Endometrial microvascular endothelial cells (primary cell): ENCODE results near the gene REXO1. TPM values are rescaled to one million over a fixed set of nuclear protein-coding genes. Genes with fewer than 3 reads are reported as not detected.

Experiments used
- in situ Hi-C: cut with HindIII; loops from 2 replicates; pipeline ENCODE4 v1.10.0; 2017; ENCODE audit warnings: low sequenced_read_pairs, low pct_unique_long_range_greater_than_20kb; ENCODE audit errors: inconsistent ontology term
- total RNA-seq: library from RNA; depleted of rRNA; stranded (reverse); fragments of >200 nt; gene quantifications from one replicate; pipeline ENCODE4 v1.2.3, GENCODE V29; 2015; ENCODE audit errors: inconsistent ontology term

The REXO1 gene
- total RNA-seq, 1 donor from 2014 or later: 15.7 TPM

DNA sequence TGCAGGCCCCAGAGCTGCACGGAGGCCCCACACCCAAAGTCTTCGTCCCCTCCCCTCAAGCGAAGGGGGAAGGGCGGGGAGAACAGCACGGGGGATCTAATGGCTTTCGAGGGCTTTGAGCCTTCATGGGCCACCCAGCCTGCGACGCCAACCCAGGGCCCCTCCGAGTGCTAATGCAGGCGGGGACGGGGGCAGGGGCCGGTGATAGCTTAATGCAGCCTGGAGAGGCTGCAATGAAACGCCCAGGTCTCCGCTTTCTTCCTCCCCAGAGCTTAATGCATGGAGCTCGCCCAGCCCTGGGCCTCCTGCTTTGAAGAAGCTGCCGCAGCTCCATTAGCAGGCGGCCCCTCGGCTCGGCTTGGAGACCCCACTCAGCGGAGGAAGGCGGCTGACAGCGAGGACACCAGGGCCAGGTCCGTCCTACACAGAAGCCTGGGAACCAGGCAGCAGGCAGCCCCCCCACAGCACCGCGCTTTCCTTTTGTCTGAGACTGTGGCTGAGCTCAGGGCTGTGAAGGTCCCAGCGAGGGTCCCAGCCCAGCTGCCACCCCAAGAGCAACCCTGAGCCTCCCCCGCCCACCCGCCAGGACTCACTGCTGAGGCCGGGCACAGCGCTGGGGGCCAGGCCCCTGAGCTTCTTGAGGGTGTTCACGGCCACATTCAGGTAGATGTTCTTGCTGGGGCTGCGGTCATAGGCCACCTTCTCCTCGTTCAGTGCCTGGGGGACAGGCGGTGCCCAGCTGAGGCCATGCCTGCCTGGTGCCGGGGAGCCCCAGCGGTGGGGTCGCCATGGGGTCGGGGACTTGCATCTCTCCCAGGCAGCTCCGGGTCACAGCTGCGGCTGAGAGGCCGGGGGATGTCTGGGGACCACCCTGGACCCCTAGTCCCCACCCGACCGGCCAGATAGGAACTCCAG lies 28.7 kb downstream of the REXO1 start:
- in situ Hi-C loops: no loop called here

DNA sequence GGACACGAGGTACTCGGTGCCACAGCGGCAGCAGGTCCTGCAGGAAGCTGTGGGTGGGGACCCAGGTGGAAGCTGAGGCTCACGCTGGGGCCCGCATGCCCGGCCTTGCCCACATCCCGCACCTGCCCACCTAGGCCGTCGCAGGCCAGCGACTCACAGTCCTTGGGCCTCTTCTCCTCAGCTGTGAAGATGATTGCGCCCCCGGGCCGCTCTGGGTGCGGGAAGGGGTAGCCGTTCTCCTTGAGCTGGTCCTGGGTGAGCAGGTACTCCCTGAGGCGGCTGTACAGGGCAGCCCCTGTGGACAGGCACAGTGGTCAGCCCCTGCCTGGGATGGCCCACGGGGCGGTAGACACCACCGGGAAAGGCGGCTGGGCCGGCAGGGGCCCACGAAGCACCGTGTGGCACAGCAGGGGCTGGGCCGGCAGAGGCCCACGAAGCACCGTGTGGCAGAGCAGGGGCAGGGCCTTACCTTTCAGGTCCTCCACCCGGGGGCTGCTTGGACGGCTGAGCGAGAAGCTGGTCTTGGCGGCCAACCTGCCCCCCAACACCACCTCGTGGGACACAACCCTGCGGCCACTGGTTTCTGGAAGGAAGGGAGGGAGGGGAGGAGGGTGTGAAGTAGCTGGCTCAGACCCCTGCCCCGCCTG lies 29.6 kb downstream of the REXO1 start:
- in situ Hi-C loops: no loop called here

DNA sequence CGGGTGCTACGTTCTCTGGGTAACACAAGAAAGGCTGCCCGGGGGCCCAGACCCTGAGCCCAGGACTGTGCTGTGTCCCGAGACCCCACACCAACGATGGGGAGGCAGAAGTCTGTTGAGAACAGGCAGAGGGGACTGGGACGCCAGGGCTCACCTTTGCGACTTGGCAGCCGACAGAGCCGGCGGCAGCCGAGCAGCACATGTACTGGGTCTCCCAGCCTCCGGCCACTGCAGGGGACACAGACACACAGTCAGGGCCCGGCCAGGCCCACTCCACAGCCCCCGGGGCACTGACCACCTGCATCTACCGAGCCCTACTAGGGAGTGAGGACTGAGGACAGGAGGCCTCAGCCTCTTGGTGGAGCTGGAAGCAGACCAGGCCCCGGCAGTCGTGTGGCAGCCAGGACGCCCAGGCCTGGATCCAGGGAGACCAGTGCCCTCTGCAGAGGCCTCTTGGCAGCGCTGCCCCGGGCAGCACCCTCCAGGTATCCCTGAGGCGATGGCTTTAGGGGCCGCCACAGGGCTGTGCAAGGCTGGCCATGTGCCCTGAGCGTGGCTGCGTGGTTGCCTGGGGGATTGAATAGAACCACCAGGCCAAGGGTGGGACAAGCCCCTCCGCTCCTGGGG lies 30.6 kb downstream of the REXO1 start:
- in situ Hi-C loops: no loop called here

DNA sequence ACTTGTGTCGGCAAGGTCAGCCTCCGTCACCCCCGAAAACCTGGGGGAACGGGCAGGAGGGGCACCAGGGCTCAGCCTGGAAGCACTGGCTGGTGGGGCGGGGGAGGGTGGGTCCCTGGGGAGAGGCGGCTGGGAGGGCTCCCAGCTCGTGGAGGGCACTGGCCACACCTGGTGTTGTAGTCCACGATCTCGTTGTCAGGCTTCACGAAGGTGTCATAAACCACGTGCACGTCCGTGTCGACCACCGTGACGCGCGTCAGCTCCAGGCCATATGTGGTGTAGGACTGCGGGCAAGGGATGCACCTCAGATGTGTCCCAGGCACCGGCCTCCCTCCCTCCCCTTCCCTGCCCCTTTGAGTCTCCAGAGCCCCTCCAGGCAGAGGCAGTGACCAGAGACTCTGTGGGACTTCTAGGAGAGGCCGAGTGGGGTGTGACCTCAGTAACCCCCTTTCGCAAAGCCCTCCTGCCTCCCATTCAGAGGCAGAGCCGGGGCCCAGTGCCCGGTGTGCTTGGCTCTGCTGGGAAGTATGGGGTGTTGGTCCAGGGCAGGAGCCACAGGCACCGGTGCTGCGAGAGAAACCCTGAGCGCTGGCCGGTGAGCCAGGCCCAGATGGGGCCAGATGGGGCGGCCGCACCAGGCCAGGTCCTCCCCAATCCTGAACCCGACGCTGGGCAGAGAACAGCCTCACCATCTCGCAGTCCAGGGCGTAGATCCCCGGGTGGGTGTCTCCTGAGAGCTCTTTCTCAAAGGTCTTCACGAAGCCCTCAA lies 31.6 kb downstream of the REXO1 start:
- in situ Hi-C loops: no loop called here

DNA sequence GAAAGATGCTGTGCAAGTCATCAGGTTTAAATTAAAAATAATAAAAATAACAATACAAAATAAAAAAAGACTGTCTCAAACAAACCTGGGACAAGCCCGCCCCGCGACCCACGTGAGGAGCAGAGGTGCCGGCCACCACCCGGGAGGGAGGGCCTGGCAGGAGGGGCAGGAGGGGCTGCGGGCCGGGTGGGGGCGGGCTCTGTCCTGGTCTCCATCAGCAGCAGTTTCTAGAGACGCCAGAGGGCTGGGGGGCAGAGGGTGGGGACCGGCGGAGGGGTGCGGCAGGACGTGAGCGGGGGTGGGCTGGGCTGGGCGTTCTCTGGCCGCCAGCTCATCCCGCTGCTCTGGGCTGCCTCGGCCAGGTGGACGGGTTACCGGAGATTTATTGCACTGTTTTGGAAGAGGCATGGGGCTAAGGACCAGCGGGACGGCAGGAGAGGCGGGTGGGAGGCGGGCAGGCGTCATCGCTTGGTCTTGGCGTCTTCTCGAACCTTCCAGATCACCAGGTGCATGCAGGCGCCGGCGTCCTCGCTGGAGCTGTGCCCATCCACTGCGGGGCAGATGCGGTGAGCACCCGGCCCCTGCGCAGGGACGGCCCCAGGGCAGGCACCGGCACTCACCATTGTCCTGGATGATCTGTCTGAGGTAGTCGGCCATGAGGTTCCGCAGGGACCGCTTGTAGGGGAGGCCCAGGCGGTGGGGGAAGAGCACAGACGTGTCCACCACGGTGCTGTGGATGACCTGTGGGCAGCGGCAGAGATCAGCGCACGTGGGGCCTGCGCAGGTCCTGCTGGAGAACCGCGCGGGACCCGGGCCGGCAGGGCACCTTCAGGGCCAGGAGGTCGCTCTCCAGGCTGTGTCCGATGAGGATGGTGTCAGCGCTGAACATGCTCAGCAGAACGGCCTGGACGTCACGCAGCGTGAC lies 32.4 kb downstream of the REXO1 start:
- in situ Hi-C loops: no loop called here

DNA sequence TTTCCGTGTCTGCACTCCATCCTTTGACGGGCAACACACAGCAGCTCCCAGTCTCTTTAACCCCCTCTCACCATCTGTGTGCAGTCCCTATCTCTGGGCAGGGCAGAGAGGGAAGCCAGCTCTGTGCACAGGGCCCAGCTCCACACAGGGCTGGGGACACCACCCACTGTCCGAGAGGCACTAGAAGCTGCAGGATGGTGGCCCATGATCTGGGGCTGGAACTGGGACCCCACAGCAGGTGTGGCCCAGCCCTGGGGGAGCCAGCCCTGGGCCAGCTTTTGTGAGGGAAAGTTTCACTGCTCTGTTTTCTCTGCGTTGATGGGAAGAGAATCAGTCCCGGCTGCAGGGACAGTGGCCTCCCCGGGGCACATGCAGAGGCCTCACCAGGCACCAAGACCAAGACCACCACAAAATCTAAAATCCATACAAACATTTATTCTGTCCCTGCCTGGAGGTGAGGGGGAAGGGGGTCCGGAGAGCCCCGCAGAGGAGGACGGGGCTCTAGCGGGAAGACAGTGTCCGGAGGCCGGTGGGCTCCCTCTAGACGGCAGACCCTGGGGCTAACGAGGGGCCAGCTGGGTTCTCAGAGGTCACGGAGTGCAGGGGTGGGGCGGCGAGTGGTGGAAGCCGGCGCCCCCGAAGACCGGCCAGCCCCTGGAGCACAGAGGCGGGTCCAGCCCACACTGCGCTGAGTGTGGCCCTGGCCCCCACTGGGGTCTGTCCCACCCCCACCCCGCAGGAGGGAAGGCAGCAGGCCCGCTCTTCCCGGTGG lies 33.3 kb downstream of the REXO1 start:
- in situ Hi-C loops: no loop called here

DNA sequence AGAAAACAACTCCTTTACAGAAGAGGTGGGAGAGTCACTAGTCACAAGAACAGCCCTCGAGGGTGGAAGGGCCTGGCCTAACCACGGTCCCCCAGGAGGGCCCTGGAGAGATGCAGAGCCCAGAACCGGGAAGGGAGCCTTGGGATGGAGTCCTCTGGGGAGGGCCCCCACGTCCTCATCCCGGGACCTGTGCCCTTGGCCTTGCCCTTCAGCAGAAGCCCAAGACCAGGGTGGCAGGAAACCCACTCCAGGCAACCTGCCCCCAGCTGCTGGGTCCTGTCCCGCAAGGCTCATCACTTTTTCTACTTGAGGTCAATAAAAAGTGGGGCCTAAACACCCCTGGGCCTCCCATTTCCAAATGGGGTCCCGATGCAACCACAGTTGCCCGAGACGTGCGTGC lies 33.9 kb downstream of the REXO1 start:
- in situ Hi-C loops: no loop called here

DNA sequence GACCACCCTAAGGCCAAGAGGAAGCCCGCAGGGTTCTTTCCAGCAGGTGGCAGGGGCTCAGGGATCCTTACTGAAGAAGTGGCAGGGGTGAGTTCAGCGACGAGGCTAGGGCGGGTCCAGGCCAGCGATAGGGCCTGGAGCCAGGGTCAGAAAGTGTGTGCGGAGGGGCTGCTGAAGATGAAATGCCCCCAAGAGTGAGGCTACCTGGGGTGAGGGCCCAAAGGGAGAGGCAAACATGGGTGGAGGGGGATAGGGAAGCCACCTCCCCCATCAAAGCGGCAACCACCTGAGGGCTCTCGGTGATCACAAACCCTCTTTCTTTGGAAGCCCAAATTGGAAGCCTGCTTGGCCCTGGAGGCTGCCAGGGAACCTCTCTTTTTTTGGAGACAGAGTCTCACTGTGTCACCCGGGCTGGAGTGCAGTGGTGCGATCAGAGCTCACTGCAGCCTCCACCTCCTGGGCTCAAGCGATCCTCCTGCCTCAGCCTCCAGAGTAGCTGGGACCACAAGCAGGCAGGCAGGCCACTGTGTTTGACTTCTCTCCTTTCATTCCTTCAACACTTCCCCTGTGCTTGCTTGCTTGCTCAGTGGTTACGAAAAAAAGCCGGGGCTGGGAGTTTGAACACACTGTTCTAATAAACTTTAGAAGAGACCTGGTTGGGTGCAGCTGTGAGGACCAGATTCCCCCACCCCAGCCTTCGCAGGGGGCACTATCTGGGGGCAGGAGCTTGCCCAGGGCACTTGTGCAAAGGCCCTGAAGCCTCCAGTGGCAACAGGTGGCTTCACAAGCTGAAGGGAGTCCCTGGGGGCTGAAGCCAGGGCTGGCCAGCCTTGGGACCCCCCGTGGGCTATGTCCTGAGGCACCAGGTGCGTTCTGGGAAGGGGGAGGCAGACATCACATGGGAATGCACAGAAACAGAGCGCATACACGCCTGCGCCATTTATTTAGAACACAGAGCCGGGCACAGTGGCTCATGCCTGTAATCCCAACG lies 34.8 kb downstream of the REXO1 start:
- in situ Hi-C loops: no loop called here

DNA sequence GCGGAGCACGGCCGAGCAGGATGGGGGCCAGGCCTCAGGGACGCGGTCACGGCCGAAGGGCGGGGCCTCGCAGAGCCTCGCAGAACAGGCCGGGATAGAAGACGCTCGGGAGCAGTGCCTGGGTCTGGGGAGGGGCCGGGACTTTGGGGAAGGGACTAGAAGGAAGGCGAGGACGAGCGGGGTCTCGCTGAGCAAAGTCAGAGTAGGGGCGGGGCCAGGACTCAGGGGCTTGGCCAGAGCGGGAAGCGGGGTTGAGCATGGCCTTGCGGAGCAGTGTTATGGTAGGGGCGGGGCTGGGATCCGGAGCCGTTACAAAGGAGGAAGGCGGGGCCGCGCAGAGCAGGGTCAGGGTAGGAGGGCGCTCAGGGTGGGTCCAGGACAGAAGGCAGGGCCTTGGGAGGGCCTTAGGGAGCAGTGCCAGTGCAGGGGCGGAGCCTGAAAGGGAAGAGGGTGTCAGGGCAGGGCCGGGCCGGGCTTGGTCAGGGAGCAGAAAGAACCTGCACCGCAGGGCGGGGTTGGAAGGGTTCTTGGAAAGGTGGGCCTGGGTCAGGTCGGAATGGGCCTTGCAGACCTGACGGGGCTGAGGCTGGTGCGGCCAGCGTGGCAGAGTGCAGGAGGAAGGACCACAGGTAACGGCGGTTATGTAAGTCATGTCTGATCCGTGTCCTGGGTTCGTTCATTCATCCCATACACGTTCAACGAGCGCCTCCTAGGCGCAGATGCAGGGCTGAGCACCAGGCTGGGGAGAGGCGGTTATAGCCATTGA lies 35.7 kb downstream of the REXO1 start:
- in situ Hi-C loops: no loop called here

DNA sequence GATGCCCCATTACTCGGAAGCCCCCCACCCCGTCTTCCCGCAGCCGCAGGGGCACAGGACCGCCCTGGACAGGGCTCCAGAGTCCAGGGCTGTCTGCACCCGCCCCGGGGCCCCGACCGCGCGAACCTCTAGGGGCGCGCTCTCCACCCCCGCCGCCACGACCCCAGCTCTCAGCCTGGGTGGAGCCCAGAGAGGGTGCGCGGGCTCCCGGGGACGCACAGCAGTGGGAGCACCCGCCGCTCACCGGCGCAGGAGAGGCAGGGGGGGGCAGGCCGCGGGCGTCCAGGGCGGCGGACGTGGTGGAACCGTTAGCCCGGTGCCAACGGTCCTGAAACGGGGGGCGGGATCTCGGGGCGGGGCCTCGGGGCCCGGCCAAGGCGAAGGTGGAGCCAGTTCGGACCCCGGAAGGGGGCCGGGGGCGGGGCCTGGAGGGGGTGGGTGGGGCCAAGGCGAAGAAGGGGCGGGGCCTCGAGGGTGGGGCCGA lies 36.3 kb downstream of the REXO1 start, which contains the start of gene ATP8B3:
Gene ATP8B3, minus strand, starts transcription at position 335 of the 484 bp plus-strand sequence. CDS start 540 bp downstream, outside the sequence.
- in situ Hi-C loops: no loop called here

DNA sequence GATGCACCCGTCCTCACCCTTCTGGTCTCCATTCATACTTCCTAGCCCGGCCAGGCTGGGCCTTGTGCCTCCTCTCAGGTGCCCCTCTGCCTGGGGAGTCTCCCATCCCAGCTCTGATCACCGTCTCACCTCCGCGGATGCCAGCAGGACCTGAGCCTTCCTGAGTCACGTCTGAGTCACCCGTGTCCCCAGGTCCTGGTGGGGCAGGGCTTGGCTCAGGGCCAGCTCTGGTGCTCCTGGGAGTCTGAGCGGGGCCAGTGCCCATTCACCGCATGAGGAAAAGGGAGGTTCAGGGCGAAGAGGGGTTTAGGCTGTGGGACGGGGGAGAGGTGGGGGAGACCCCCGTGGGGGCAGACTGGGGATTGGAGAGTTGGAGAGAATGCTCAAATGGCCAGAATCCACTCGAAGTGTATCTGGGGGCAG lies 36.8 kb downstream of the REXO1 start:
- in situ Hi-C loops: no loop called here

DNA sequence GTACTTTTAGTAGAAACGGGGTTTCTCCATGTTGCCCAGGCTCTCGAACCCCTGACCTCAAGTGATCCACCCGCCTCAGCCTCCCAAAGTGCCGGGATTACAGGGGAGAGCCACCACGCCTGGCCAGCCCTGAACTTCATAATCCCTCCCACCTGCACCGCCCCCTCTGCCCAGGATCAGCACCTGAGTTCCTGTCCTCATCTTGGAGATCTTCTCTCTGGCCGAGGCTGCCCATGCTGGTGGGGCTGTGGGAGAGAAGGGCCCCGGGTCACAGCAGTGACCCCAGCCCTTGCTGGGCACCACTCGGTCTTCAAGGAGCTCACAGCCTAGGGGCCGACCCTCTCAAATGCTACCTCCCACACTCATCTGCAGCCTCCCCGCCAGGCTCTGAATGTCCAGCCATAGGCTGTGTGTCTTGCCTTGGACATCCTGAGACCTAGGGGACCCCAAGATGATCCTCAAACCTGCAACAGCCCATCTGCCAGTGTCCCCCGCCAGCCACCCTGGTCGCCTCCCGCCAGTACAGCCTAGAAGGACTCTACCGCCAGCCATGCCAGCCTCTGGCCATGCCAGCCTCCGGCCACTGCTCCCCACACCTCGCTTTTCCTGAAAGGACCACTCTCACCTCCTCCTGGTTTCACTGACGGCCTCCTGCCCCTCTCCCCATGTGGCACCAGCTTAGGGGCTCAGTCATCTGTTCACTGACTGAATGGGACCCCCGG lies 37.7 kb downstream of the REXO1 start:
- in situ Hi-C loops: no loop called here

DNA sequence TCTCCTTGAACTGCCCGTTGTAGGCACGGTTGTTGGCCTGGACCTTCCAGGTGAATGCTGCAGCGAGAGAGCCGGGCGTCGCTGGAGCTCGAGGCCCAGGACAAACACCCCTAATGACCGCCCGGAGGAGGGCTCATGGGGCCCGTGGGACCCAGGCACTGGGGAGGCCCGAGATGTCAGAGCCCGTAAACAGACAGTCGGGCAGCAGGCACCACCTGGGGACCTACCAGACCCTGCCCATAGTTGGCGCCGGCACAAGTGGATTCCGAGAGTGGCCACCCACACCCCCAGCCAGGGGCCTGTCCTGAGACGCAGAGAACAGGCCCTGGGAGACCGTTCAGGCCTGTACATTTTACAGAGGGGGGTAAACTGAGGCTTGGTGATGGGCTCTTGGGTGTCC lies 38.6 kb downstream of the REXO1 start:
- in situ Hi-C loops: no loop called here

DNA sequence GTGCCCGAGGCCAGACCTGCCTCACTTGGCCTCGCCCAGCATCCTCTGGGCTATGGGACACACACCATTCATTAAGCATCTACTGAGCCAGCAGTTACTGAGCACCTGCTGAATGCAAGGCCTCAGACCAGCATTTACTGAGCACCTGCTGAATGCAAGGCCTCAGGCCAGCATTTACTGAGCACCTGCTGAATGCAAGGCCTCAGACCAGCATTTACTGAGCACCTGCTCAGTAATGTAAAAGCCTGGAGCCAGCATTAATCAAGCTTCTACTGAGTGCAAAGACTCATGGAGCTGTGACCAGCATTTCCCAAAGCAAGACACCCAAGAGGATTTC lies 39.9 kb downstream of the REXO1 start:
- in situ Hi-C loops: no loop called here
